OCI-LY7 (cell line): Measurements from ENCODE around the gene FOXP1. TPM values are rescaled to one million over a fixed set of nuclear protein-coding genes. Genes with fewer than 3 reads are reported as not detected.

Experiments
- BruUV-seq: library from RNA; stranded (reverse); fragments of 400-500 nt; replicated peaks from 2 replicates; lab custom pipeline; 2021; lab: Mats Ljungman, UMichigan
- CTCF ChIA-PET: fragments of 300-600 bp; sonication (Branson Sonifier 250); formaldehyde crosslinking; loops from one replicate; lab custom pipeline; 2022; ENCODE audit warnings: antibody characterized with exemption; ENCODE audit not compliant: unreplicated experiment; lab: Charles Lee
- POLR2A ChIA-PET: fragments of 300-600 bp; sonication (Branson Sonifier 250); formaldehyde crosslinking; loops from one replicate; lab custom pipeline; 2022; ENCODE audit warnings: antibody characterized with exemption; lab: Charles Lee
- DNase-seq: peaks from one replicate; pipeline ENCODE4 v3.0.0-alpha.2; 2015; ENCODE audit warnings: low spot score
- H2AFZ ChIP-seq: fragments of 200-600 bp; sonication (generic), shearing (Covaris generic); 2 replicates; pipeline ENCODE4 v1.6.1; 2014; ENCODE audit warnings: mild to moderate bottlenecking, antibody characterized with exemption, low read length, moderate library complexity
- H3K27ac ChIP-seq: fragments of 200-600 bp; sonication (generic); 2 replicates; pipeline ENCODE4 v1.5.1; 2014; ENCODE audit warnings: mixed run types, low read depth, mild to moderate bottlenecking, moderate library complexity, low read length, inconsistent platforms; ENCODE audit not compliant: poor library complexity, severe bottlenecking
- H3K36me3 ChIP-seq: fragments of 200-600 bp; sonication (generic); 2 replicates; pipeline ENCODE4 v1.6.1; 2014; ENCODE audit warnings: mild to moderate bottlenecking, antibody characterized with exemption, low read length, moderate library complexity, mixed read lengths; ENCODE audit not compliant: insufficient read depth
- H3K4me1 ChIP-seq: fragments of 200-600 bp; sonication (generic); 2 replicates; pipeline ENCODE4 v1.5.1; 2014; ENCODE audit warnings: mild to moderate bottlenecking, low read length; ENCODE audit not compliant: insufficient read depth, poor library complexity, severe bottlenecking
- H3K4me2 ChIP-seq: fragments of 200-600 bp; sonication (generic); 2 replicates; pipeline ENCODE4 v1.6.1; 2014; ENCODE audit warnings: mild to moderate bottlenecking, low read length
- H3K4me3 ChIP-seq: fragments of 200-600 bp; sonication (generic); 2 replicates; pipeline ENCODE4 v1.5.1; 2014; ENCODE audit warnings: mild to moderate bottlenecking, low read depth, low read length; ENCODE audit not compliant: poor library complexity, severe bottlenecking
- H3K79me2 ChIP-seq: fragments of 200-600 bp; sonication (generic); 2 replicates; pipeline ENCODE4 v1.6.1; 2016; ENCODE audit warnings: low read depth, mild to moderate bottlenecking, low read length, moderate library complexity, mixed read lengths; ENCODE audit not compliant: insufficient read depth
- H3K9me2 ChIP-seq: fragments of 200-600 bp; sonication (generic); 2 replicates; pipeline ENCODE4 v1.6.1; 2016; ENCODE audit warnings: mild to moderate bottlenecking, low read length, mixed read lengths; ENCODE audit not compliant: insufficient read depth
- H3K9me3 ChIP-seq: fragments of 200-600 bp; sonication (generic); 2 replicates; pipeline ENCODE4 v1.6.1; 2014; ENCODE audit warnings: mild to moderate bottlenecking, mixed run types, low read length, mixed read lengths
- H4K20me1 ChIP-seq: fragments of 200-600 bp; sonication (generic); 2 replicates; pipeline ENCODE4 v1.6.1; 2014; ENCODE audit warnings: mild to moderate bottlenecking, antibody characterized with exemption, low read length, moderate library complexity, mixed read lengths; ENCODE audit not compliant: insufficient read depth
- CTCF ChIP-seq: fragments of 200-600 bp; sonication (generic); conservative IDR thresholded peaks from 2 replicates; pipeline ENCODE4 v1.5.1; 2014; ENCODE audit warnings: mild to moderate bottlenecking, antibody characterized with exemption, low read length, moderate library complexity, mixed read lengths
- EZH2phosphoT487 ChIP-seq: fragments of 200-600 bp; sonication (generic); IDR thresholded peaks from 2 replicates; pipeline ENCODE4 v1.6.1; 2018; ENCODE audit warnings: low read depth, borderline replicate concordance, mild to moderate bottlenecking, mixed run types, antibody characterized with exemption, low read length, moderate library complexity, mixed read lengths
- intact Hi-C: fragments of 100-400 bp; cut with micrococcal nuclease; formaldehyde crosslinking; loops from one replicate; pipeline ENCODE4 v1.10.0; 2022; ENCODE audit not compliant: unreplicated experiment
- total RNA-seq, 2 experiments: library from RNA; depleted of rRNA in 1 of 2; stranded (reverse); fragments of >200 nt in 1 of 2; shearing (Covaris generic) in 1 of 2; gene quantifications; 2 replicates each; pipeline ENCODE4 v1.2.3, GENCODE V29; 2014 to 2022

FOXP1 gene
- total RNA-seq, 2 experiments from 2014 or later = 87.3 to 151 TPM

DNA sequence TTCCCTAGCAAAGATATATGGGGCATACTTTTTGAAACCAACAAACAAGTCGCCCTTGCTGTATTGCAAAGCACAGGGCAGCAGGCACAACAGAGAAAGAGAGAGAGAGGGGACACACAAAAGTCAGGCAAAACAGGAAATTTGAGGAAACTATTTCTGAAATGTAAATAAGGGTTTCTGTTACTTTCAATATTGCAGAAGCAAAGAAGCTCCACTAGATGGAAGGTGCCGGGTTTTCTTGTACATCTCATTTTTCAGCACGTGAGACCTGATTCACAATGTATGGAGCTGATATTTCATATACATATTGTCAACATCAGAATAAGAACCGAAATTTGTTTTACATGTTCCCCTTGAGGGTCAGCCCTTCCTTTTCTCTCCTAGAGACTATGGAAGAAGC is 127.4 kb downstream of the FOXP1 start:
- no peak for TF ChIP-seq EZH2phosphoT487
- peak; percentile 60 for TF ChIP-seq CTCF
- Histone ChIP-seq H3K36me3 (peaks cover 7% of the 10 kb centered on the region; the same call in 1 of the 2 replicates), H2AFZ (peak overlapping the region; percentile 33; the same call in 1 of the 2 replicates), H3K79me2 (peaks cover 79% of the 10 kb centered on the region), H3K9me3 (no peaks in the 10 kb centered on the region), H3K4me1 (peaks cover 82% of the 10 kb centered on the region), H4K20me1 (no peaks in the 10 kb centered on the region), H3K27ac (peak overlapping the region; percentile 92), H3K9me2 (no peaks in the 10 kb centered on the region), H3K4me2 (peak overlapping the region; percentile 91), H3K4me3 (peak overlapping the region; percentile 63)
- intact Hi-C loops = loop anchor here (1.0 to 5.0 kb wide), 3 partner anchors 34 to 124 kb away; no protein-coding TSS in a partner anchor
- BruUV-seq = no TSS peak
- ChIA-PET CTCF (interaction anchor here (0.7 kb wide), 1 partner anchor 13 kb away, joined by 3 read pairs; no protein-coding TSS in a partner anchor), POLR2A (interaction anchor here (0.6 to 6.0 kb wide), 13 partner anchors 9 to 335 kb away, joined by 3 to 77 read pairs (median 4); no protein-coding TSS in a partner anchor)
- DNase-seq = peak; percentile 78

- TSS peak; percentile 22 for BruUV-seq
- Histone ChIP-seq H3K36me3 (no peaks in the 10 kb centered on the region), H3K4me2 (peak overlapping the region; percentile 91), H3K4me1 (peaks cover 96% of the 10 kb centered on the region), H2AFZ (peak overlapping the region; percentile 32; the same call in 1 of the 2 replicates), H3K27ac (peak overlapping the region; percentile 92), H4K20me1 (no peaks in the 10 kb centered on the region), H3K4me3 (peak overlapping the region; percentile 63), H3K9me2 (no peaks in the 10 kb centered on the region), H3K79me2 (peaks cover 93% of the 10 kb centered on the region), H3K9me3 (no peaks in the 10 kb centered on the region)
- no peak for TF ChIP-seq EZH2phosphoT487
- TF ChIP-seq CTCF = no peak
- peak; percentile 77 for DNase-seq
- ChIA-PET CTCF (interaction anchor here (0.6 to 1.6 kb wide), 4 partner anchors 10 to 518 kb away, joined by 3 to 4 read pairs (median 4); no protein-coding TSS in a partner anchor), POLR2A (interaction anchor here (0.6 to 6.0 kb wide), 36 partner anchors 11 to 394 kb away, joined by 3 to 77 read pairs (median 4); no protein-coding TSS in a partner anchor)
- intact Hi-C loops = loop anchor here (2.0 to 5.0 kb wide), 3 partner anchors 32 to 390 kb away; no protein-coding TSS in a partner anchor
Measured at GRCh38 chr3:71454512-71455403, 128.8 kb downstream of the FOXP1 start.
